A549 (cell line): Measurements from ENCODE around the gene PFN2. TPM values are rescaled to one million over a fixed set of nuclear protein-coding genes. Genes with fewer than 3 reads are reported as not detected.

ENCODE experiments used
- ATAC-seq, 2 experiments: fragments of 200-7000 bp in 1 of 2; fragments of >200 bp in 1 of 2; cut with Nextera tagmentation in 1 of 2; cut with Tn5 transposase in 1 of 2; 3 replicates each; pipeline versions ENCODE4 v1.8.0 to v1.9.1; 2018 to 2020; ENCODE audit warnings: mild to moderate bottlenecking in 1 of 2, moderate library complexity in 1 of 2
- CTCF ChIA-PET: fragments of 300-600 bp; sonication (Branson Sonifier 250); formaldehyde crosslinking; extraction: SDS; loops from one replicate; lab custom pipeline; 2021; ENCODE audit warnings: antibody characterized with exemption, inconsistent platforms; lab: Yijun Ruan, JAX
- POLR2A ChIA-PET: fragments of 350-600 bp; formaldehyde crosslinking; extraction: SDS; loops from one replicate; lab custom pipeline; 2021; ENCODE audit warnings: antibody characterized with exemption, inconsistent platforms; lab: Yijun Ruan, JAX
- DNase-seq, 2 experiments: peaks; one replicate each; pipeline versions ENCODE4 v3.0.0 to v3.0.0-alpha.2; 2011 to 2016; ENCODE audit warnings: low read depth in 1 of 2, low spot score in 1 of 2
- FAIRE-seq: peaks from 2 replicates; lab custom pipeline; 2011; peaks lifted over from hg19 to GRCh38; lab: Jason Lieb, UNC
- H3K27ac ChIP-seq, 2 experiments: fragments of >200 bp; sonication (Bioruptor Twin); formaldehyde crosslinking; 3 replicates each; pipeline ENCODE4 v1.5.1; 2016 to 2017
- H3K4me1 ChIP-seq: fragments of >200 bp; sonication (Bioruptor Twin); formaldehyde crosslinking; 3 replicates; pipeline ENCODE4 v1.6.1; 2016
- H3K4me2 ChIP-seq: fragments of >200 bp; sonication (Bioruptor Twin); formaldehyde crosslinking; 3 replicates; pipeline ENCODE4 v1.6.1; 2016
- H3K4me3 ChIP-seq: fragments of >200 bp; sonication (Bioruptor Twin); formaldehyde crosslinking; 3 replicates; pipeline ENCODE4 v1.5.1; 2016
- H3K9me3 ChIP-seq: fragments of >200 bp; sonication (Bioruptor Twin); formaldehyde crosslinking; 3 replicates; pipeline ENCODE4 v1.6.1; 2016
- ATOH8 ChIP-seq: fragments of 250-450 bp; sonication (Bioruptor Pico); IDR thresholded peaks from 2 replicates; pipeline ENCODE4 v1.5.0; 2020; ENCODE audit warnings: low read depth, mild to moderate bottlenecking, moderate library complexity
- CHD2 ChIP-seq: fragments of 150-350 bp; IDR thresholded peaks from 2 replicates; pipeline ENCODE4 v1.6.1; 2014; ENCODE audit warnings: low read length; ENCODE audit not compliant: partially characterized antibody
- CHD4 ChIP-seq: fragments of 200-600 bp; sonication (generic); IDR thresholded peaks from 2 replicates; pipeline ENCODE4 v1.6.1; 2016; ENCODE audit warnings: antibody characterized with exemption, mild to moderate bottlenecking, borderline replicate concordance
- GATA3 ChIP-seq: IDR thresholded peaks from 2 replicates; pipeline ENCODE4 v1.6.1; 2012; ENCODE audit warnings: borderline replicate concordance
- HOXB13 ChIP-seq: fragments of 250-450 bp; sonication (Bioruptor Pico); IDR thresholded peaks from 2 replicates; pipeline ENCODE4 v1.5.0; 2020; ENCODE audit warnings: low read depth, mild to moderate bottlenecking, moderate library complexity
- JUNB ChIP-seq: fragments of >200 bp; sonication (Bioruptor Twin); formaldehyde crosslinking; IDR thresholded peaks from 2 replicates; pipeline ENCODE4 v1.6.1; 2016
- KDM1A ChIP-seq: fragments of 200-600 bp; sonication (generic); IDR thresholded peaks from 2 replicates; pipeline ENCODE4 v1.6.1; 2016; ENCODE audit warnings: low read depth, mild to moderate bottlenecking
- MAX ChIP-seq: IDR thresholded peaks from 2 replicates; pipeline ENCODE4 v1.6.1; 2012
- POLR2A ChIP-seq: IDR thresholded peaks from 2 replicates; pipeline ENCODE4 v1.6.1; 2012; ENCODE audit warnings: mild to moderate bottlenecking, low read length
- TP53 ChIP-seq: fragments of 250-450 bp; sonication (Bioruptor Pico); IDR thresholded peaks from 2 replicates; pipeline ENCODE4 v1.5.0; 2021; ENCODE audit warnings: mild to moderate bottlenecking, moderate library complexity
- WGBS: methylation state at CpG from one replicate; pipeline ENCODE4 v1.1.6; 2017; ENCODE audit errors: missing lambda C conversion rate; 5-methylcytosine and 5-hydroxymethylcytosine counted together
- polyA plus RNA-seq, 4 experiments: library from polyadenylated mRNA; depleted of rRNA in 3 of 4; stranded (reverse); fragments of >200 nt; fragmentation: RNase III in 1 of 4; extraction: RNeasy Plus Mini Kit Qiagen cat#74134 plus additional on column Dnase treatment in 1 of 4; gene quantifications; 2 replicates in 3 of 4; 3 replicates in 1 of 4; pipeline ENCODE4 v1.2.3, GENCODE V29; 2011 to 2017
- small RNA-seq, 6 experiments: library from RNA; depleted of rRNA; stranded (forward); fragments of <200 nt; gene quantifications; one replicate each; pipeline ENCODE3, GENCODE V24; 2012

PFN2 gene
- polyA plus RNA-seq, 2 of the 4 experiments (the other 2 are of a cell fraction): 201 to 539 TPM

- no peak for FAIRE-seq
- 88% methylated on average over 5 of the region's 5 CpGs for WGBS
- no peak for DNase-seq
- Histone ChIP-seq H3K4me3 (no peak overlapping the region), H3K4me1 (no peaks in the 10 kb centered on the region), H3K4me2 (no peak overlapping the region)
- CTCF ChIA-PET: interaction anchor here (1.6 kb wide), 1 partner anchor 20 kb away, joined by 5 read pairs; no protein-coding TSS in a partner anchor
- POLR2A ChIA-PET: no interaction called here
- TF ChIP-seq KDM1A: no peak
- TF ChIP-seq CHD2: no peak
- TF ChIP-seq CHD4: no peak
- no peak for TF ChIP-seq POLR2A
- TF ChIP-seq JUNB: no peak
- TF ChIP-seq TP53 (CRISPR knock-in tag): no peak
- TF ChIP-seq GATA3: no peak
- no peak for TF ChIP-seq MAX
- no peak for TF ChIP-seq ATOH8 (CRISPR knock-in tag)
- no peak for TF ChIP-seq HOXB13
- TF ChIP-seq, all 56 proteins: peak for 0
- no peak for ATAC-seq
- H3K27ac ChIP-seq: no peak overlapping the region
- no peaks in the 10 kb centered on the region for H3K9me3 ChIP-seq
Observed at GRCh38 chr3:149917124-149917667, 53.5 kb downstream of the PFN2 start.

Small RNA genes lying within 50 kb of the gene (small RNA-seq; reads per million reads assigned to genes)
- gene RNU6-720P: 0 reads per million in 6 experiments

Other genes starting within 250 kb of the PFN2 start
- 71.5 and 76.1 TPM in 2 replicates for gene COMMD2, start 218.4 kb downstream of the PFN2 start, polyA plus RNA-seq (2011; rRNA removed)
- 20.5 to 23.0 TPM (median 22.9 TPM) in 3 replicates for gene COMMD2, start 218.4 kb downstream of the PFN2 start, polyA plus RNA-seq (2017; fragmentation: RNase III; extraction: RNeasy Plus Mini Kit Qiagen cat#74134 plus additional on column Dnase treatment)
- 0.08 TPM in 1 of 2 replicates, not detected in the other for gene ANKUB1, start 178.3 kb downstream of the PFN2 start, polyA plus RNA-seq (2011; rRNA removed)
- not detected in 3 replicates for gene ANKUB1, start 178.3 kb downstream of the PFN2 start, polyA plus RNA-seq (2017; fragmentation: RNase III; extraction: RNeasy Plus Mini Kit Qiagen cat#74134 plus additional on column Dnase treatment)
- gene RNF13, start 157.7 kb downstream of the PFN2 start, polyA plus RNA-seq (2011; rRNA removed): 100 and 102 TPM in 2 replicates
- gene RNF13, start 157.7 kb downstream of the PFN2 start, polyA plus RNA-seq (2017; fragmentation: RNase III; extraction: RNeasy Plus Mini Kit Qiagen cat#74134 plus additional on column Dnase treatment): 39.0 to 46.2 TPM (median 44.5 TPM) in 3 replicates